UCSD-AML1 (cell line): ENCODE measurements around the gene WAPL.
"Not testable (repeated sequence)": the region's sequence is repeated elsewhere in the genome, so short reads cannot be mapped to it uniquely, and the experiment has no call there.

Experiments used
- DNase-seq: peaks from one replicate; lab custom pipeline; 2025; ENCODE audit not compliant: unreplicated experiment; lab: John Stamatoyannopoulos, UW

WAPL gene

DNA sequence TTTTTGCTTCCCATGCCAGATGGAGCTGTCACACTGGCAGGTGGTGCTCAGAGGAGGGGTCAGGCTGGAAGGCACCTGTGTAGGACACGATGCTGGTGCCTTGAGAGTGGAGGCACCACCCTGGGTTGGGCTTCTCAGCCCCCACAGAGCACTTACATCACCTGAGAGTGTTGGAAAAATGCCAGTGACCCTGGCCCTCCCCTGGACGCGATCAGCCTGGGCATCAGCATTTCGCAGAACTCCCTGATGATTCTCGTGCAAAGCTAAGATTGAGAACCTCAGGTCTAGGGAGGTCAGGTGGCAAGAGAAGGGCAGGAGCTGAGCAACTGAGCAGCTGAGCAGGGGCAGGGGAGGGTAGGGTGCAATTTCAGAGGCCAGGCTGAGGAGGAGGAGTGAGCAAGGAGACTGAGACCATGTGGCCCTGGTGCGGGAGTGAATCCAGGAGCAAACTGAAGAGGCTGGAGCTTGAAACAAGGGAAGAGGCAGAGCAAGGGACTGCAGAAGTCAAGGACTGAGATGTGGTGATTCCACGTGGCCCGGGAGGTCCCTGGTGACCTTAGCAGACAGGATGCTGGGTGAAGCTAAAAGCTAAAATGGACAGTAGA is 130.3 kb downstream of the WAPL start:
- no peak for DNase-seq

DNA sequence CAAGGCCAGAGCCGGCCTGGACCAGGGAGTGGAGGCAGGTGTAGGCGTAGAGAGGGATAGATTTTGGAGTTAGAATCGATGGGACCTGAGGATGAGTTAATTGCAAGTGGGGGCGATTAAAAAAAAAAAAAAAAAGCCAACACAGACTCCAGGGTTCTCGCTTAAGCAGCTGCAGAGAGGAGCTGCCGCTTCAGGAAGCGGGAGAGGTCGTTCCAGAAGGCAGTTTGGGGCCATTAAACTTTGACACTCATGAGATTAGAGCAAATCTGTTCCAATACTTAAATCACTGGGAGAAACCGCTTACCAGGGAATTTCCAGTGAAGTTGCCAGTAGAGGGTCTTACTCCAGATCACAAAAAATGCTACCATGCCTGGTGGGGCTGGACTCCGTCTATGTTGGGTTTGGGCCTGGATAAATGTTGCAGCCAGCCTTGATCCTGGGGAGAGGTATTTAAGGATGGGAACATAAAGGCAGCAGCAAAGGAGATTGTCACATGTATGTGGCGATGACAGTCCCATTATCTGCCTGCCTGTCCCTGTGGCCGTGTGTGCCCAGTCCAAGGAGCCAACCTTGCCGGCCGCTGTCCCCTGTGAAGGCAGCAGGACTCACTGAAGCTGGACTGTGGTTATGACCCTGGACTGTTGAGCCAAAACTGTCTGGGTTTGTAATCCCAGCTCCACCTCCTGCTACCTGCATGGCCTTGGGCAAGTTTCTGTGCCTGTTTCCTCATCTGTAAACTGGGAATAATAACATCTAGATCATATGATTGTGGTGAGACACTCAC is 131.1 kb downstream of the WAPL start:
- no peak for DNase-seq

DNA sequence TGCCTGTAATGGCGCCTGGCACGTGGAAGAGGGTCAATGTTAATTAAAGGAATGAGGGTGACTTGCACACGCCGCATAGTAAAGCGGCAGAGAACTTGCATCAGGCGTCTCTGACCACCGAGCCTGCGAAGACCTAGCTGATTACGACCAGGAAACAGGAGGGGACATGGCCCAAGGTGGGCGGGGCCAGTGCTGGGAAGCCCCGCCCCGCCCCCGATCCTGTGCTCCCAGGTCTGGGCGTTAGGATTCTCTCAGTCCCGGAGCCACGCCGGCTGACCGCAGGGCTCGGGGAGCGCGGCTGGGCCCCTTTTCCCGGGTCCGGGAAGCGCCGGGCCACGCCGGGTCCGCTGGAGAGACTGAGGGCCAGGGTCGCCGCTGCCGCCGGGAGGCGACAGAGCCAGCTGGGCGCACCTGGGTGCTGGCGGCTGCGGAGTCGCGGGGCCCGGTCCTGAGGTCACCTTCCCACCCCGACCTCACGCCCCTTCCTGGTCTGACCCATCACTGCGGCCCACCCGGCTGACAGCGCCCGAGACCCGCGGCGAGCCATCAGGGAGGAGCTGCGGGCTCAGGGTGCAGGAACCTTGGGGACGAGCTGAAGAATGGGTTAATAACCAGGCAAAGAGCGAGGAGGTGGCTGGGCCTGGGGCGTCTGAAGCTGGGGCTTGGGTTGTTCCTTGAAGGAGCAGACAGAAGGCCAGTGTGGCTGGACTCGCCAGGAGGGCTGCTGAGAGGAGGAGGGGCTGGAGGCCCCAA is 132.0 kb downstream of the WAPL start:
- DNase-seq: no peak

DNA sequence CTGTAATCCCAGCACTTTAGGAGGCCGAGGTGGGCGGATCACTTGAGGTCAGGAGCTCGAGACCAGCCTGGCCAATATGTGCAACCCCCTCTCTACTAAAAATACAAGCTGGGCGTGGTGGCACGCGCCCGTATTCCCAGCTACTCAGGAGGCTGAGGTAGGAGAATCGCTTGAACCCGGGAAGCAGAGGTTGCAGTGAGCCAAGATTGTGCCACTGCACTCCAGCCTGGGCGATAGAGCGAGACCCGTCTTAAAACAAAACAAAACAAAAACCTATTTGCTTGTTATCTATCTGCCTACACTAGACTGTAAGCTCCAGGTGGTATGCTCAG is 132.5 kb downstream of the WAPL start:
- DNase-seq: not testable (repeated sequence)

DNA sequence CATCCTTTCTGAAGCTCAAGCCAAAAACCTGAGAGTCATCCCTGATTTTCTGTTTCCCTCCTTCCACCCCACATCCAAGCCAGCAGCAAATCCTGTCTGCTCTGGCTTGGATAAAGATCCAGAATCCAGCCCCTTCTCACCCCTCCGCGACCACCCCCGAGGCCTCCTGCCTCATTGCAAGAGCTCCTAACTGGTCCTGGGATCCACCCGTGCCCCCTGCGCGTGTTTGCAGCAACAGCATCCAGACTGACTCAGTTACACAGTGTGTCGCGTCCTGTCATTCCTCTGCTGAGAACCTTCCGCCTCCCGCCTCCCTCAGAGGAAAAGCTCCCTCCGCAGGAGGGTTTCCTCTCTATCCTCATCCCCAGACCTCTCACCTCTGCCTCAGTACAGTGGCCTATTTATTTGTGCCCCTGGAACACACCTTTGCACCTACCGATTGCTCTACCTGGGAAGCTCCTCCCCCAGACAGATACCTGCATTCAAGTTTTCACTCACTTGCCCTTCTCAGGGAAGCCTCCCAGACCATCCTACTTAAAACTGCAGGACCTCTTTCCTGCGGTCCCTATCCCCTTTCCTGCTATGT is 133.4 kb downstream of the WAPL start:
- no peak for DNase-seq

DNA sequence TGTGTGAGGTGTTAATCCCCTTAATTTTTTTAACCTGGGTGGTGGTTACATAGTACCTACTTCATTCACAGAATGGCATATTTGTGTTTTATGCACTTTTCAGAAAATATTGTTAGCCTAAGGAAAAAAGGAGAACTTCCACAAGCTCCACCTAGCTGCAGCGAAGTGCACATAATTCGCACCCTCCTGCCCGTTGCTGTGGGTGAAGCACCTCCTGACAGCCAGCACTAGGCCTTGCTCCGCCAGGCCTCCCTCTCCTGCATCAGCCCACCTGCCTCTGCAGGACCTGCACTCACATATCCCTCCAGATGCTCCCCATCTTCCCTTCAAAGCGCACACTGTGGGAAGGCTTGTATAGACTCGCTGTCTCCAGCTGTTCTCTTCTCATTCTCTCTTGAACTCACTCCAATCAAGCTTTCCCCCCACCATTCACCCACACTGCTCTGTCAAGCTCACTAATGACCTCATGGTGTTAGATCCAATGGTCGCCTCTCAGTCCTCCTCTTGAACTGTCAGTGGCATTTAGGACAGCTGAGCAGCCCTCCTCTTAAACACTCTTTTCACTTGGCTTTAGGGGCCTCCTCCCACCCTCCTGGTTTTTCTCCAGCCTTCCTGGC is 134.3 kb downstream of the WAPL start:
- DNase-seq: no peak

DNA sequence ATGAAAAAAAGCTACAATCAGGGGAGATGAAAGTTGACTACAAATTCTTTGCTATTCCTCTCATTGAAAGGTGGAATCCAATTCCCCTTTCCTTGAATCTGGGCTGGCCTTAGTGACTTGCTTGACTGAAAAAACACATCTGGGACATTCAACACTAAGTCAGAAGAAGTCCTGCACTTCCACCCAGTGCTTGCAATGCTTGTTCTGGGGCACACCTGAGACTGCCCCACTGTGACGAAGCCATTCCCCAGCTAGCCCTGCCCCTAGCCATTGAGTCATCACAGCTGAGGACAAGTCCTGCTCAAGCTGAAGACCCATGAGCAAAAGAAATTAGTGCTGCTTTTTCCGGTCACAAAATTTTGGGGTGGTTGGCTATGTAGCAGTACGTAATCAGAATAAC is 135.8 kb downstream of the WAPL start:
- DNase-seq: no peak
